Panc1 (cell line): ENCODE measurements around the gene DIAPH2. TPM values are rescaled to one million over a fixed set of nuclear protein-coding genes. Genes with fewer than 3 reads are reported as not detected.

Experiments
- ATAC-seq: fragments of 200-7000 bp; cut with Tn5 transposase; 2 replicates; pipeline ENCODE4 v1.9.1; 2020; ENCODE audit warnings: mild to moderate bottlenecking, moderate library complexity
- BruUV-seq: library from RNA; stranded (reverse); fragments of 400-500 nt; replicated peaks from 2 replicates; lab custom pipeline; 2021; lab: Mats Ljungman, UMichigan
- CTCF ChIA-PET: fragments of 300-600 bp; sonication (Branson Sonifier 250); formaldehyde crosslinking; loops from one replicate; lab custom pipeline; 2022; ENCODE audit warnings: antibody characterized with exemption; lab: Charles Lee
- POLR2A ChIA-PET: fragments of 300-600 bp; sonication (Branson Sonifier 250); formaldehyde crosslinking; loops from one replicate; lab custom pipeline; 2022; ENCODE audit warnings: antibody characterized with exemption; lab: Charles Lee
- DNase-seq: peaks from one replicate; pipeline ENCODE4 v3.0.0-alpha.2; 2010; ENCODE audit warnings: low read depth, low spot score
- H3K27ac ChIP-seq: 2 replicates; pipeline ENCODE4 v1.5.1; 2011; ENCODE audit warnings: mild to moderate bottlenecking, low read length, inconsistent platforms
- H3K27me3 ChIP-seq: fragments of 200-500 bp; sonication (Bioruptor generic); 2 replicates; pipeline ENCODE4 v1.6.0; 2014; ENCODE audit warnings: low read length, inconsistent platforms; ENCODE audit not compliant: control insufficient read depth, insufficient read depth
- H3K36me3 ChIP-seq: fragments of 200-500 bp; sonication (Bioruptor generic); 2 replicates; pipeline ENCODE4 v1.5.1; 2014; ENCODE audit warnings: inconsistent platforms, mild to moderate bottlenecking, low read length, moderate library complexity; ENCODE audit not compliant: control insufficient read depth, insufficient read depth
- H3K4me1 ChIP-seq: 2 replicates; pipeline ENCODE4 v1.5.1; 2011; ENCODE audit warnings: inconsistent platforms, mild to moderate bottlenecking, low read length, moderate library complexity; ENCODE audit not compliant: control insufficient read depth, insufficient read depth
- H3K4me3 ChIP-seq, 2 experiments: 2 replicates each; pipeline ENCODE4 v1.5.1; 2011 to 2012; ENCODE audit warnings: low read depth in 2 of 2, low read length in 2 of 2, mild to moderate bottlenecking in 2 of 2, inconsistent platforms in 1 of 2, moderate library complexity in 1 of 2
- H3K9me3 ChIP-seq: fragments of 200-500 bp; sonication (Bioruptor generic); 2 replicates; pipeline ENCODE4 v1.5.1; 2014; ENCODE audit warnings: low read depth, mild to moderate bottlenecking, inconsistent platforms, low read length, moderate library complexity; ENCODE audit not compliant: control insufficient read depth, insufficient read depth
- CTCF ChIP-seq: fragments of 450-650 bp; IDR thresholded peaks from 2 replicates; pipeline ENCODE4 v1.5.1; 2017; ENCODE audit warnings: mild to moderate bottlenecking
- POLR2AphosphoS5 ChIP-seq: IDR thresholded peaks from 2 replicates; pipeline ENCODE4 v1.6.1; 2012; ENCODE audit warnings: mild to moderate bottlenecking, low read depth, low read length, moderate library complexity
- REST ChIP-seq, 2 experiments: IDR thresholded peaks; 2 replicates each; pipeline ENCODE4 v1.6.1; 2011 to 2012; ENCODE audit warnings: low read depth in 2 of 2, control low read depth in 1 of 2, low read length in 1 of 2, mild to moderate bottlenecking in 1 of 2, moderate library complexity in 1 of 2; ENCODE audit not compliant: insufficient read depth in 1 of 2
- SIN3A ChIP-seq: IDR thresholded peaks from 2 replicates; pipeline ENCODE4 v1.6.1; 2012; ENCODE audit warnings: low read depth, mild to moderate bottlenecking, low read length, moderate library complexity, borderline replicate concordance; ENCODE audit not compliant: insufficient read depth
- TCF7L2 ChIP-seq: IDR thresholded peaks from 2 replicates; pipeline ENCODE4 v1.6.1; 2011; ENCODE audit warnings: mild to moderate bottlenecking, low read depth, low read length, inconsistent platforms
- in situ Hi-C: cut with HindIII; loops from 2 replicates; pipeline ENCODE4 v1.10.0; 2016; ENCODE audit warnings: low sequenced_read_pairs, low pct_unique_long_range_greater_than_20kb
- intact Hi-C: fragments of 100-400 bp; cut with micrococcal nuclease; formaldehyde crosslinking; loops from one replicate; pipeline ENCODE4 v1.10.0; 2022; ENCODE audit not compliant: unreplicated experiment
- total RNA-seq: library from RNA; stranded (reverse); gene quantifications from one replicate; pipeline ENCODE4 v1.2.1, GENCODE V29; 2021; ENCODE audit not compliant: unreplicated experiment

Gene DIAPH2
- total RNA-seq, 1 experiment from 2014 or later: 17.0 TPM

GRCh38 chrX:96753230-96753629, 68.6 kb downstream of the DIAPH2 start:
- no peaks in the 10 kb centered on the region for H3K27me3 ChIP-seq

GRCh38 chrX:96756491-96756890, 71.8 kb downstream of the DIAPH2 start:
- Histone ChIP-seq H3K4me1 (no peaks in the 10 kb centered on the region), H3K27ac (no peak overlapping the region), H3K9me3 (no peaks in the 10 kb centered on the region), H3K4me3 (no peak overlapping the region), H3K36me3 (no peaks in the 10 kb centered on the region; the same call in 1 of the 2 replicates), H3K27me3 (no peaks in the 10 kb centered on the region)
- POLR2A ChIA-PET: no interaction called here
- TF ChIP-seq SIN3A (no peak), POLR2AphosphoS5 (no peak), REST (IDR thresholded peaks at IDR 0.05; ENCODE audit: insufficient read depth in 1 of 2, low read depth in 2 of 2, low read length in 1 of 2) (no peak), TCF7L2 (no peak), CTCF (no peak)
- CTCF ChIA-PET: no interaction called here
- DNase-seq: no peak
- no TSS peak for BruUV-seq
- in situ Hi-C loops (no loop called here), intact Hi-C loops (loop anchor here (10.0 kb wide), 1 partner anchor 382 kb away; no protein-coding TSS in a partner anchor)
- no peak for ATAC-seq

More at GRCh38 chrX:96753230-96753629, 68.6 kb downstream of the DIAPH2 start:
- no peak overlapping the region for H3K27ac ChIP-seq
- H3K4me3 ChIP-seq: no peak overlapping the region
- H3K9me3 ChIP-seq: no peaks in the 10 kb centered on the region
- in situ Hi-C loops (no loop called here), intact Hi-C loops (loop anchor here (10.0 kb wide), 1 partner anchor 378 kb away; no protein-coding TSS in a partner anchor)
- H3K4me1 ChIP-seq: no peaks in the 10 kb centered on the region
- CTCF ChIA-PET: no interaction called here
- POLR2A ChIA-PET: no interaction called here
- DNase-seq (no peak), ATAC-seq (no peak)
- no TSS peak for BruUV-seq
- H3K36me3 ChIP-seq: no peaks in the 10 kb centered on the region
- TF ChIP-seq REST (IDR thresholded peaks at IDR 0.05; ENCODE audit: insufficient read depth in 1 of 2, low read depth in 2 of 2, low read length in 1 of 2) (no peak), CTCF (no peak), SIN3A (no peak), TCF7L2 (no peak), POLR2AphosphoS5 (no peak)
